ENCODE data around the gene ZC2HC1C. TPM values are rescaled to one million over a fixed set of nuclear protein-coding genes. Genes with fewer than 3 reads are reported as not detected.

Gene ZC2HC1C
- total and polyA plus RNA-seq, 2 of the 13 experiments (the other 11 are each of a cell fraction or from before 2014, with no cell fraction given), result 3.3 to 3.5 TPM

GRCh38 chr14:75050852-75051555 is 18.4 kb upstream of the ZC2HC1C start, which contains the start of gene MLH3 (continued):
- TF ChIP-seq ZNF160 (CRISPR knock-in tag; IDR thresholded peaks at IDR 0.05) (peak; percentile 75; the same call in 1 of the 2 replicates), FOXJ3 (CRISPR knock-in tag; IDR thresholded peaks at IDR 0.05; ENCODE audit: borderline replicate concordance) (no peak), ZNF101 (CRISPR knock-in tag; IDR thresholded peaks at IDR 0.05; ENCODE audit: borderline replicate concordance, low read depth) (no peak), FOXA3 (CRISPR knock-in tag; IDR thresholded peaks at IDR 0.05) (peak; percentile 18; the same call in 1 of the 2 replicates), NCOA2 (CRISPR knock-in tag; IDR thresholded peaks at IDR 0.05) (no peak), NR2F2 (IDR thresholded peaks at IDR 0.05; ENCODE audit: borderline replicate concordance, low read depth) (no peak), ZSCAN30 (CRISPR knock-in tag; IDR thresholded peaks at IDR 0.05) (no peak), ZNF382 (CRISPR knock-in tag; IDR thresholded peaks at IDR 0.05; ENCODE audit: borderline replicate concordance) (no peak), SOX13 (IDR thresholded peaks at IDR 0.05) (no peak), SOX13 (CRISPR knock-in tag; conservative IDR thresholded peaks at IDR 0.05 in 1 of 2, IDR thresholded peaks at IDR 0.05 in 1 of 2) (no peak), ZNF644 (CRISPR knock-in tag; IDR thresholded peaks at IDR 0.05; ENCODE audit: low read depth) (no peak), KDM1A (CRISPR knock-in tag; IDR thresholded peaks at IDR 0.05) (no peak), MYC (CRISPR knock-in tag; IDR thresholded peaks at IDR 0.05; ENCODE audit: borderline replicate concordance) (peak; percentile 84), MLLT10 (CRISPR knock-in tag; IDR thresholded peaks at IDR 0.05) (no peak), TFDP2 (CRISPR knock-in tag; IDR thresholded peaks at IDR 0.05) (peak; percentile 88), MAFG (CRISPR knock-in tag; IDR thresholded peaks at IDR 0.05) (no peak), JUND (CRISPR knock-in tag; IDR thresholded peaks at IDR 0.05) (no peak)
- TF ChIP-seq, protein P1, sequence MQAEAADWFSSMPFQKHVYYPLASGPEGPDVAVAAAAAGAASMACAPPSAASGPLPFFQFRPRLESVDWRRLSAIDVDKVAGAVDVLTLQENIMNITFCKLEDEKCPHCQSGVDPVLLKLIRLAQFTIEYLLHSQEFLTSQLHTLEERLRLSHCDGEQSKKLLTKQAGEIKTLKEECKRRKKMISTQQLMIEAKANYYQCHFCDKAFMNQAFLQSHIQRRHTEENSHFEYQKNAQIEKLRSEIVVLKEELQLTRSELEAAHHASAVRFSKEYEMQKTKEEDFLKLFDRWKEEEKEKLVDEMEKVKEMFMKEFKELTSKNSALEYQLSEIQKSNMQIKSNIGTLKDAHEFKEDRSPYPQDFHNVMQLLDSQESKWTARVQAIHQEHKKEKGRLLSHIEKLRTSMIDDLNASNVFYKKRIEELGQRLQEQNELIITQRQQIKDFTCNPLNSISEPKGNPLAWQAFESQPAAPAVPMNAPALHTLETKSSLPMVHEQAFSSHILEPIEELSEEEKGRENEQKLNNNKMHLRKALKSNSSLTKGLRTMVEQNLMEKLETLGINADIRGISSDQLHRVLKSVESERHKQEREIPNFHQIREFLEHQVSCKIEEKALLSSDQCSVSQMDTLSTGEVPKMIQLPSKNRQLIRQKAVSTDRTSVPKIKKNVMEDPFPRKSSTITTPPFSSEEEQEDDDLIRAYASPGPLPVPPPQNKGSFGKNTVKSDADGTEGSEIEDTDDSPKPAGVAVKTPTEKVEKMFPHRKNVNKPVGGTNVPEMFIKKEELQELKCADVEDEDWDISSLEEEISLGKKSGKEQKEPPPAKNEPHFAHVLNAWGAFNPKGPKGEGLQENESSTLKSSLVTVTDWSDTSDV (CRISPR knock-in tag; IDR thresholded peaks at IDR 0.05), result peak; percentile 78
- TF ChIP-seq, protein P2, sequence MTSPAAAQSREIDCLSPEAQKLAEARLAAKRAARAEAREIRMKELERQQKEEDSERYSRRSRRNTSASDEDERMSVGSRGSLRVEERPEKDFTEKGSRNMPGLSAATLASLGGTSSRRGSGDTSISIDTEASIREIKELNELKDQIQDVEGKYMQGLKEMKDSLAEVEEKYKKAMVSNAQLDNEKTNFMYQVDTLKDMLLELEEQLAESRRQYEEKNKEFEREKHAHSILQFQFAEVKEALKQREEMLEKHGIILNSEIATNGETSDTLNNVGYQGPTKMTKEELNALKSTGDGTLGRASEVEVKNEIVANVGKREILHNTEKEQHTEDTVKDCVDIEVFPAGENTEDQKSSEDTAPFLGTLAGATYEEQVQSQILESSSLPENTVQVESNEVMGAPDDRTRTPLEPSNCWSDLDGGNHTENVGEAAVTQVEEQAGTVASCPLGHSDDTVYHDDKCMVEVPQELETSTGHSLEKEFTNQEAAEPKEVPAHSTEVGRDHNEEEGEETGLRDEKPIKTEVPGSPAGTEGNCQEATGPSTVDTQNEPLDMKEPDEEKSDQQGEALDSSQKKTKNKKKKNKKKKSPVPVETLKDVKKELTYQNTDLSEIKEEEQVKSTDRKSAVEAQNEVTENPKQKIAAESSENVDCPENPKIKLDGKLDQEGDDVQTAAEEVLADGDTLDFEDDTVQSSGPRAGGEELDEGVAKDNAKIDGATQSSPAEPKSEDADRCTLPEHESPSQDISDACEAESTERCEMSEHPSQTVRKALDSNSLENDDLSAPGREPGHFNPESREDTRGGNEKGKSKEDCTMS (CRISPR knock-in tag; conservative IDR thresholded peaks at IDR 0.05), result no peak
